SK-MEL-5 (cell line): ENCODE results near the gene ANKHD1. TPM values are rescaled to one million over a fixed set of nuclear protein-coding genes. Genes with fewer than 3 reads are reported as not detected.
A peak's percentile ranks its signal among the peaks of the same experiment; 100 is the strongest.

Experiments
- DNase-seq: peaks from one replicate; pipeline ENCODE4 v3.0.0-alpha.2; 2016; ENCODE audit warnings: low read depth, low spot score
- in situ Hi-C: cut with HindIII; loops from 2 replicates; pipeline ENCODE4 v1.10.0; 2016; ENCODE audit warnings: low sequenced_read_pairs, high pct_unique_total_duplicates, low pct_unique_long_range_greater_than_20kb
- polyA plus RNA-seq, 2 experiments: library from polyadenylated mRNA; depleted of rRNA; stranded (reverse); fragments of >200 nt; gene quantifications; 2 replicates each; pipeline ENCODE4 v1.2.3, GENCODE V29; 2015
- total RNA-seq: library from RNA; depleted of rRNA; stranded (reverse); fragments of >200 nt; shearing (Covaris generic); gene quantifications from 2 replicates; pipeline ENCODE4 v1.2.3, GENCODE V29; 2014; rRNA removed

Gene ANKHD1
- 57.7 and 59.4 TPM in 2 replicates for total RNA-seq
- polyA plus RNA-seq (2015; cell fraction: cytosol; rRNA removed): 60.0 and 79.2 TPM in 2 replicates
- polyA plus RNA-seq (2015; cell fraction: nucleus; rRNA removed): 251 and 275 TPM in 2 replicates

- in situ Hi-C loops: no loop called here
- peak; percentile 100 for DNase-seq
These were observed at the start of gene ANKHD1 for GRCh38 chr5:140401362-140402257. TSS of gene ANKHD1 (plus strand) at chr5:140401833. CDS start at chr5:140401968, 135 bp downstream.

GRCh38 chr5:140355546-140355945 lies 46.1 kb upstream of the ANKHD1 start:
- no peak for DNase-seq
- in situ Hi-C loops: no loop called here

- in situ Hi-C loops: no loop called here
- no peak for DNase-seq
These were observed 44.5 kb upstream of the ANKHD1 start for GRCh38 chr5:140356853-140357725.

GRCh38 chr5:140357726-140358093 lies 43.9 kb upstream of the ANKHD1 start:
- in situ Hi-C loops: no loop called here

GRCh38 chr5:140358738-140359310 lies 42.8 kb upstream of the ANKHD1 start:
- peak; percentile 72 for DNase-seq
- in situ Hi-C loops: no loop called here

More at GRCh38 chr5:140357726-140358093, 43.9 kb upstream of the ANKHD1 start:
- peak; percentile 86 for DNase-seq

- no peak for DNase-seq
- in situ Hi-C loops: no loop called here
These were observed 41.5 kb upstream of the ANKHD1 start, which contains the start of gene SLC4A9 for GRCh38 chr5:140360101-140360500. TSS of gene SLC4A9 (plus strand) at chr5:140360194. CDS start at chr5:140360237, 43 bp downstream.

- DNase-seq: no peak
These were observed 40.8 kb upstream of the ANKHD1 start for GRCh38 chr5:140360681-140361479.

GRCh38 chr5:140361901-140362300 lies 39.7 kb upstream of the ANKHD1 start:
- in situ Hi-C loops: no loop called here

More at GRCh38 chr5:140360681-140361479, 40.8 kb upstream of the ANKHD1 start:
- in situ Hi-C loops: no loop called here

GRCh38 chr5:140362311-140362710 lies 39.3 kb upstream of the ANKHD1 start:
- in situ Hi-C loops: no loop called here

More at GRCh38 chr5:140361901-140362300, 39.7 kb upstream of the ANKHD1 start:
- no peak for DNase-seq

GRCh38 chr5:140362875-140363630 lies 38.6 kb upstream of the ANKHD1 start:
- in situ Hi-C loops: no loop called here
- peak; percentile 71 for DNase-seq

More at GRCh38 chr5:140362311-140362710, 39.3 kb upstream of the ANKHD1 start:
- DNase-seq: no peak

GRCh38 chr5:140363631-140364471 lies 37.8 kb upstream of the ANKHD1 start:
- in situ Hi-C loops: no loop called here
- DNase-seq: no peak

- in situ Hi-C loops: no loop called here
- DNase-seq: no peak
These were observed 37.2 kb upstream of the ANKHD1 start for GRCh38 chr5:140364472-140364765.

GRCh38 chr5:140365282-140365681 lies 36.4 kb upstream of the ANKHD1 start:
- in situ Hi-C loops: no loop called here
- no peak for DNase-seq

GRCh38 chr5:140365941-140366340 lies 35.7 kb upstream of the ANKHD1 start:
- no peak for DNase-seq
- in situ Hi-C loops: no loop called here

- in situ Hi-C loops: no loop called here
- DNase-seq: no peak
These were observed 34.9 kb upstream of the ANKHD1 start for GRCh38 chr5:140366589-140367255.
